HG03159 (cell line): ENCODE measurements around the gene ERGIC1.
A peak's percentile ranks its signal among the peaks of the same experiment; 100 is the strongest.
"Not testable (repeated sequence)": the region's sequence is repeated elsewhere in the genome, so short reads cannot be mapped to it uniquely, and the experiment has no call there.

Experiments
- ATAC-seq: cut with Tn5 transposase; IDR thresholded peaks from one replicate; pipeline ENCODE4 v1.9.1; 2021; ENCODE audit warnings: mild to moderate bottlenecking, moderate library complexity; ENCODE audit not compliant: unreplicated experiment

Gene ERGIC1

GRCh38 chr5:172846249-172846648 lies 12.2 kb downstream of the ERGIC1 start:
- no peak for ATAC-seq

DNA sequence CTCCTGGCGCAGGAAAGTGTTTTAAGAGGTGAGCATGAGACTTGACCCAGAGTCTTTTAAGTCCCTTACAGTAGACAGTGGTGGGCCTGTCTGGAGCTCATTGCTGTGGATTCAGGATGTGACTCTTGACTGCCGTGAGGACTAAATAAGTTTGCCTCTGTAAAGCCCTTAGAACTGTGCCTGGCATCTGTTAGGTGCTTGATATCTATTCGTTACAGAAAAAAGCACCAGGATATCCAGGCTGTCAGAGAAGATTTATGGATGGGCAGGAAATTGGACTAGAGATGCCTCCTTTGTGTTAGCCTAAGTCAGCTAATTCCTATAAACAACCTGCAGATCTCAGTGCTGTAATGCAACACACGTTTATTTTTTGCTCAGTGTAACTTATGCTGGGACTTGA lies 12.6 kb downstream of the ERGIC1 start:
- no peak for ATAC-seq

- not testable (repeated sequence) for ATAC-seq
Observed at GRCh38 chr5:172847584-172847983, 13.5 kb downstream of the ERGIC1 start.

DNA sequence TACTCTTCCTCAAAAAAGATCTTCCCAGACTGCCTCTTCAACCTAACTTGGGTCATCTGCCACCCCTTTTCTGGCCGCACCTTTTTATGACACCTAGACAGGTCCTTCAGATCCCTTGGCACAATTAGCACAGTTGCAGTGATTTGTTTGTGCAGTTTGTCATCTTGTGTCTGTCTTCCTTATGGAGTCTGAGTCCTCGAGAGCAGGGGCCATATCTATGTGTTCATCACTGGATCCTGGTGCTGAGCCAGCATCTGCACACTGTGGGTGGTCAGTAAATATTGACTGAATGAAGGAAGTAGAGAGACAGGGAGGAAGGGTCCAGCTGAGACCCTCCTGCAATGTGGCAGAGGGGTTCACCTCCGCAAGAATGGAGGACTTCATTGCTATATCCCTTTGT lies 14.4 kb downstream of the ERGIC1 start:
- ATAC-seq: no peak

DNA sequence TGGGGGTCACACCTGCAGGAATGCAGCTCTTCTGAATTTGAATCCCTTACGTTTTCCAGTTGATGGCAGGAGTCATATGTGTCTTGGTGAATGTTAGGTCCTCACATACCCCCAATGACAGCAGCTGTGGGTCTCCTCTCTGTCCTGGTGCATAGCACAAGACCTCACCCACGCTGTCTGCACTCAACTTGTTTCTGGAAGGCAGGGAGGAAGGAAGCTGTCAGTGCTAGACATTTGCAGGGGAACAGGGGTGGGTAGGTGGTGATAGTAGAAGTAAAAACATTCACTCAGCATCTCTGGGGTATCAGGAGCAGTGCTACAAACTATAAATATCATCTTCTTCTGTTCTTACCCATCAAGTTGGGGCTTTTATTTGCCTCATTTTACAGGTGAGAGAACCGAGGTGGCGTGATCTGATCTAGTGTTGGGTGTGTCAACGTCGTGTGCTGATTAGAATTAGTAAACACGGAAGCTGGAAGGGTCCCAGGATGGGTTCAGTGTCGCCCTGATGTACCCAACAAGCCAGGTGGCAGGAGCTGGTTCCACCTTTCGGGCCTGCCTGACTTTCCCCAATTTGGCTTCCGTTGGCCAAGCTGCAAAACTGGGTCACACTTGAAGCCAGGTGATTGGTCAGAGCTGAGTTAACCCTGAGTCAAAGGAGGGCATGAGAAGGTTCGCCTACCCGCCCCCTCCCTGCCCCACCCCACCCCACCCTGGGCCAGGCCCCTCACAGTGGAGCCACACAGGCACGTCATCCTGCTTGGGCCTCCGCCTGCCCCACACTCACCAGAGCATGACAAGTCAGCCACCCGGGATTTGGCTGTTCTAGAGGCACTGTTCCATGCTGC lies 15.8 kb downstream of the ERGIC1 start:
- ATAC-seq: peak; percentile 51

- no peak for ATAC-seq
Observed at GRCh38 chr5:172850454-172850797, 16.4 kb downstream of the ERGIC1 start.

DNA sequence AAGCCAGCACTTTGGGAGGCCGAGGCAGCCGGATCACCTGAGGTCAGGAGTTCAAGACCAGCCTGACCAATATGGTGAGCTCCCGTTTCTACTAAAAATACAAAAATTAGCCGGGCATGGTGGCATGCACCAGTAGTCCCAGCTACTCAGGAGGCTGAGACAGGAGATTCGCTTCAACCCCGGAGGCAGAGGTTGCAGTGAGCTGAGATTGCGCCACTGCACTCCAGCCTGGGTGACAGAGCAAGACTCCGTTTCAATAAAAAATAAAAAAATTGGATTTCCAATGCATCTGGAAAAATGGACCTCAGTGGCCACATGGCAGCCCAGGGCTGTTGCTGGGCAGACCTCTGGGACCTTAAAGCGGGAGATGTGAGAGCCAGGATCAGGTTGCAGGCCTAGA lies 17.2 kb downstream of the ERGIC1 start:
- ATAC-seq: not testable (repeated sequence)

DNA sequence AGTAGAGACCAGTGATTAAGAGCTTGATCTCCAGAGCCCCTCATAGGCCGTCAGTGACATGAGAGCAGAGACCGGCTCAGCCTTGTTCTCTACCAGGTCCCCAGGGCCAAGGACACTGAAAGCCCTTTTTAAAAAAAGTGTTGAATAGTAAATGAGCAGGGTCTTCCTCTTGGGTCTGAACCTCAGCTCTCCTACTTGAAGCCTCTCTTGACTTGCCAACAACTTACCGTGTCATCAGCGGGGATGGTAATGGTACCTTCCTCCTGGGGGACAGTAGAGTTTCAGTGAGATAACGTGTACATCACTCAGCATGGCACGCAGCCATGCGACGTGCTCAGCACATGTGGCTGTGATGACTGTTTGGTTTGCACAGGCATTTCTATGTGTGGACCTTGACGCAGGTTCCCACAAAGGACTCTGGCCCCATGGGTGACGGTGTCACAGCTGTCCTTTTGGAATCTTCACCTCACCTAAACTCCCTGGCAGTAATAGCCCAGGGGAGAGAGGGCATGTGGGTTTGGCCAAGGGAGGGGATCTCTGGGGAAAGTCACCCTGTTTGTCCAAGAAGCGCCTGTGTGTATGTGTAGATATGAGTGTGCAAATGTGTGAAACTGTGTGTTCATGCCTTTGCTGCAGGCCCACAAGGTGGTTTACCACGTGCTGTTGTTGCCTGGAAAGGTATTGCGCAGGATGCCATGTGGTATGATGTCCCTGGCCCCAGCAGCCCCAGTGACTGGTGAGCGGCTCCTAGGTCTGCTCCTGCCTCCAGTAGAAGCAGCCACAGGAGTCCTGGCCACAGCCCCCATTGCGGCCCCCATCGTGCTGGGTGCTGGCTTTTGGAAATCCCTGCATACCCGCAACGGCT lies 18.7 kb downstream of the ERGIC1 start:
- no peak for ATAC-seq

GRCh38 chr5:172853355-172853975 lies 19.4 kb downstream of the ERGIC1 start:
- ATAC-seq: no peak

DNA sequence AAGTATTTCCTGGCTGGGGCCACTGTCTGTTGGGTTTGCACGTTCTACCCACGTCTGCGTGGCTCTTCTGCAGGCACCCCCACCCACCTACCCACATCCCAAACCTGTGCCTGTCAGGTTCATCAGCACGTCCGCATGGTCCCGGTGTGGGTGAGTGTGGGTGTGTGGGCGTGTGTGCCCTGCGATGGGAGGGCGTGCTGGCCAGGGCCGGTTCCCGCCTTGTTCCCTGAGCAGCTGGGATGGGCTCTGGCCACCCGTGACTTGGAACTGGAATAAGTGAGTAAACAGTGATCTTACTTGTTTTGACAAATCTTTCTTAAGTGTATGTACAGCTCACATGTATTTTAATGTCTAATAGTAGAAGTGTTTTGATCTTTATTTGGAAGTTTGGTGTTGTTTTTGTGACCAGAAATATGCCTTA lies 20.4 kb downstream of the ERGIC1 start:
- ATAC-seq: no peak

GRCh38 chr5:172854971-172855370 lies 20.9 kb downstream of the ERGIC1 start:
- ATAC-seq: no peak

GRCh38 chr5:172855597-172856292 lies 21.7 kb downstream of the ERGIC1 start:
- ATAC-seq: no peak

DNA sequence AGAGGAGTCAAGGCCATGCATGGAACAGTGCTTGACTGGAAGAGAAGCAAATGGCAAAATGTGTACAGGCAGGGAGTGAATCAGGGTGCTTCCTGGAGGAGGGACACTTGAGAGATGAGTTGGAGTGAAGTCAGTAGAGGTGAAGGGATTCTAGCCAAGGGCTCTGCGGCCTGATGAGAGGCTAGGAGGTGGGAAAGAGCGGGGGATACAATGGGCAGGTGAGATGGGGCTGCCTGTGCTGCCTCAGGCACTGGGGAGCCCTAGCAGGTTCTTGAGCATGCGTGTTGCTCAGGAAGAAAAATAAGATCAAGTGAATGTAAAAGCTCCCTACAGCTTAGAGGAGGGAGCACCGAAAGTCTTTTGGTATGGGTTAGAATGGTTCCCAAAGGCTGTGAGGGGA lies 22.3 kb downstream of the ERGIC1 start:
- no peak for ATAC-seq

GRCh38 chr5:172857982-172858381 lies 23.9 kb downstream of the ERGIC1 start:
- ATAC-seq: no peak

DNA sequence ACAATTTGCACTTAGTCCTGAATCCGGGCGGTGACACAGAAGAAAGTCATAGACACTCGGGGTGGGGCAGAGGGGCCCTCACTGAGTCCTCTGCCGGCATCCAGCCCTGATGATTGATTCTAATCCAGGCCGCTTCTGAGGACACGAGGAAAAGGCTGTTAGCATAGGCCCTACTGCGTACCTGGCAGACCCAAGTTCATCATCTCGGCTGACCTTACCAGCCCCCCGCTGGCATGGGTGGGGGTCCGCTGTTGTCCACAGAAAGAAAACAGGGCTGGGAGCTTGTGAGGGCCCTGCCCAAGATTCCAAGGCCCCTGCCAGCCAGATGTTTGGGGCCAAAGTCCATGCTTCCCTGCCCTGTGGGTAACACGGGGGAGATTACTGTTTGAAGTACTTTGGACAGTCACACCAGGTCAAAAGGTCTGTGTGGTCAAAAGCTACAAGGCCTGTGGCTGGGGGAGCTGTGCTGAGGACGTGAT lies 24.5 kb downstream of the ERGIC1 start:
- ATAC-seq: no peak

DNA sequence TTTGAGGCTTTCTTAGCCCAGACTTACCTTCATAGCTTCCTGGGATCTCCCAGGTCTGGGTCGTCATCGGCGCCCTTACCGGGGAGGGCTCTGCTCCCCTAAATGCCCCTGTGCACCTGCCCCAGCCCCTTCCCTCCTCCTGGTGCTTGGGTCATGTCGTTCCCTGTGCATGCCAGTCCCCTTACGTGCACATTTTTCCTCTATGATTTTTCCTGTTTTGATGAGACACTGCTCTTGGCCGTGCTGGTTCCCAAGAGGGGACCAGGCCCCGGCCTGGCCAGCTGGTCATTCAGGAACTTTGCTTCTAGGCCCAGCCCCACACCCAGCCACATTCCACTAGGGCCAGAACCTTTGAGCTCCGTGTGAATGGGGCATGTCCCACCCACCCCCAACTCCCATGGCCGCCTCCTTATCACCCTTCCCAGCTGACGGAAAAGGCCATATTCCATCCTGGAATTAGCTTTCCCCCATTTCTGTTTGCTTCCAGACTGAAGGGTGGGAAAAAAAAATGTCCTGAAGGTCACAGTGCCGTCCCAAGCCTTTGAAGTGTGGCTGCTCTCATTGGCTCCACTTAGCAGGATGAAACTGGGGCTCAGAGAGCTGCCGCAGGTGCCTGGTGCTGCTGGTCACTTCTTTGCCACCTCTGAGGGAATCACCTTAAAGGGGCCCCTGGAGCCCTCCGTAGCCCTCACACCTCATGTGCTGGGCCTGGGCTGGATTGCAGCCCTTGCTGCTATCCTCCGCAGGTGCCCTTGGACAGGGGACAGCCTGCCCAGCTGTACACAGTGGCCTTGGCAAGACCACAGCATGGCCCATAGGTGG lies 25.1 kb downstream of the ERGIC1 start:
- no peak for ATAC-seq

GRCh38 chr5:172859966-172860365 lies 25.9 kb downstream of the ERGIC1 start:
- no peak for ATAC-seq

- no peak for ATAC-seq
Observed at GRCh38 chr5:172860520-172861443, 26.7 kb downstream of the ERGIC1 start.

- no peak for ATAC-seq
Observed at GRCh38 chr5:172861461-172861860, 27.4 kb downstream of the ERGIC1 start.
